Muscle of leg (tissue), 11 donors: ENCODE measurements around the gene NKAIN2. TPM values are rescaled to one million over a fixed set of nuclear protein-coding genes. Genes with fewer than 3 reads are reported as not detected.
A peak's percentile ranks its signal among the peaks of the same experiment; 100 is the strongest.

Experiments
- DNase-seq: peaks from one replicate; pipeline ENCODE4 v3.0.0; 2013
- H3K27ac ChIP-seq: one replicate; pipeline ENCODE4 v1.5.1; 2013; ENCODE audit warnings: mild to moderate bottlenecking, low read length, control low read depth
- H3K27me3 ChIP-seq: one replicate; pipeline ENCODE4 v1.6.1; 2013; ENCODE audit warnings: low read length; ENCODE audit not compliant: control insufficient read depth, insufficient read depth
- H3K36me3 ChIP-seq: one replicate; pipeline ENCODE4 v1.6.1; 2013; ENCODE audit warnings: low read length; ENCODE audit not compliant: control insufficient read depth, insufficient read depth
- H3K4me1 ChIP-seq: one replicate; pipeline ENCODE4 v1.6.1; 2013; ENCODE audit warnings: low read length; ENCODE audit not compliant: control insufficient read depth, insufficient read depth
- H3K4me3 ChIP-seq: one replicate; pipeline ENCODE4 v1.5.1; 2013; ENCODE audit warnings: low read length, control low read depth
- H3K9me3 ChIP-seq: replicated peaks from 2 replicates; pipeline ENCODE4 v1.6.1; 2013; ENCODE audit warnings: low read depth, low read length; ENCODE audit not compliant: control insufficient read depth
- WGBS: methylation state at CpG from one replicate; pipeline ENCODE4 v1.1.5; 2013; ENCODE audit warnings: missing lambda C conversion rate; ENCODE audit not compliant: insufficient coverage; 5-methylcytosine and 5-hydroxymethylcytosine counted together
- polyA plus RNA-seq, 8 donors: library from polyadenylated mRNA; unstranded; fragments of 120-200 nt; gene quantifications; one replicate each; pipeline versions ENCODE4 v1.2.1 to v1.2.3, GENCODE V29; 2013; ENCODE audit warnings: inconsistent platforms in 1 of 8, low replicate concordance in 1 of 8; ENCODE audit not compliant: insufficient read length in 8 of 8, insufficient read depth in 1 of 8
- total RNA-seq: library from RNA; stranded (reverse); fragments of 120-200 nt; gene quantifications from one replicate; pipeline ENCODE4 v1.2.4, GENCODE V29; 2013

Gene NKAIN2
- total and polyA plus RNA-seq, 9 donors, result 2.5 to 10.1 (median 7.9) TPM

DNA sequence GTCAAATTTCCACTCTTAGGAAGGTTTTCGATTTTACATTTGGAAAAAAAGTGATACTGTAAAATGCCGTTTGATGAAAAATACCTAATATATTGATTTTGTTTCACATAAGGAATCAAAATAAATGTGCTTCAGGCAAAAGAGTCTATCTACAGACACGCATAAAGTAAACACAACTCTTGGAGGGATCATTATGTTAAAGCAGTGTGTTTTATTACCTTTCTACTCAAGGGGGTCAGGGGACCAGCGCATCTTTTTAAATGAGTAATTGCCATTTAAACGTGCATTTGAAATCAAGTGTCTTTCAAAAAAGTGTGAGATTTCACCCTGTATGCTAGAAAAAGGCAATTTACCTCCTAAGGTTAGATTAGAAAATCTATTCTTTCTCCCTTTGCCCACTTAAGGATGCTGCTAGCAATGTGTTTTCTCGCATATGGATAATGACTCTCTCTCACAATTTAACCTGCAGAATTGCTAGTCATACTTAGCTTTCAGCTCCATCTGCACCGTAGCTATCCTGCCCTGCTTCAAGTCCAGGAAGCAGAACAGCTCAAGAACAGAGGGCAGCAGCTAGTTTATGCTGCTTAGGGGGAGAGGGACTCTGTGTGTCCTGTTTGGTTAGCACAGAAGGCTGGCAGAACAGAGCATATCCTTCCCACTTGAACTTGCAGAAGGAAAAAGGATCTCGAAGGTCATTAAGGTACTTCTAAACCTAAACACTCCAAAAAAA, 35.0 kb downstream of the NKAIN2 start:
- WGBS, result no CpG with 5 or more reads among the region's 8 CpGs
- no peak for DNase-seq

DNA sequence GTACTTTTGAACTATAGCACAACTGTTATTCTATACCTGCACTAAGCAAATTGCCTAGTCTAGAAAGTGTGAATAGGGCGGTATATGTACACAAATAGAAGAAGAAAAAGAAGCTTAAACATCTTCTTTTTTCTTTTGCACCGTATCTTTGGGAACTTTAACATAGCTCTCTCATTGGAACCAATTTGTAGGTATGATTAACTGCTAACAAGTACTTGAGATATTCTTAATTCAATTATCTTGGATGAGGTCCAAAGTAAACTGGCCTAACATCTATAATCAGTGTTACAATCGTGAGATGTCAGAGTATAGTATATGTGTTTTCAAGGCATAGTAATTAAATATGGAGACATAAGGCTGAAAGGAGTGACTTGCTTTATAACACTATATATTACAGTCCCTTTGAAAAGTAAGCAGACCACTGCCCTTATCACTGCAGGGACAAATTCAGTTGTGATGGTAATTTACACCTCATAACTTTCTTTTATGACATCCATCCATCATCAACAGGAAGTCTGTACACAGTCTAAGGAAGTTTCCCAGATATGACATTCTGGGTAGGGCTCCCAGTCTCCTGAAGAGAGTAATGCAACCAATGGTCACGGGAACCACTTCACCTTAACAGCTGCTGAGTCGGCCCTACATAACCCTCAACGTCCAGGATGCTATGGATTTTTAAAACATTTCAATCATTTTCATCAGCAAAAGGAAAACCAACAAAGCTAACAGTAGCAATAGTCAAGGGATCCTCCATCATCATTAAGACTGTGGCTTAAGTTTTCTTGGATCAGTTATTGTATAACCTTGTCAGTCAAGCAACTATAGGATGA, 37.6 kb downstream of the NKAIN2 start:
- 33% methylated on average over 2 of the region's 6 CpGs for WGBS
- Histone ChIP-seq H3K9me3 (no peaks in the 10 kb centered on the region), H3K4me1 (no peaks in the 10 kb centered on the region), H3K27ac (no peak overlapping the region), H3K36me3 (no peaks in the 10 kb centered on the region), H3K4me3 (no peak overlapping the region), H3K27me3 (no peaks in the 10 kb centered on the region)
- no peak for DNase-seq

More for the DNA sequence above, 35.0 kb downstream of the NKAIN2 start:
- H3K27me3 ChIP-seq, result no peaks in the 10 kb centered on the region
- no peaks in the 10 kb centered on the region for H3K9me3 ChIP-seq
- no peaks in the 10 kb centered on the region for H3K36me3 ChIP-seq
- no peak overlapping the region for H3K27ac ChIP-seq
- no peaks in the 10 kb centered on the region for H3K4me1 ChIP-seq
- H3K4me3 ChIP-seq, result no peak overlapping the region

DNA sequence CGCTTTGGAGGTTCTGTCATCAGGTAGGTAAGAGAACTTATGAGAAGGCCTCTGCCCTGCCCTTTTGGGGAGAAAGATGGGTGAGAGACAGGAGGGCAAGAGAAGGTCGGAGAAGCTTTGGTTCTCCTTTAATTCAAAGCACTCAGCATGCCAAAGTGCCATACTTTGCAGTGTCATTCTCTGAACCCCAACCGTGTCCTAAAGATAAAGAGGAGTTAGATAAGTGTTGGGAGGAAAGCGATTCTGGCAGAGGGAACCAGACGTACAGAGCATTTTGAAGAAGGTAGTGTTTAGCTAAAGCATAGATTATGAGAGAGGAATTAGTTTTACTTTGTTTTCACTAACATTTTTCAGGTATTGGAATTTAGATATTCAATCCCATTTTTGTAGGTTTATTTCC, 40.3 kb downstream of the NKAIN2 start:
- Histone ChIP-seq H3K36me3 (no peaks in the 10 kb centered on the region), H3K27me3 (no peaks in the 10 kb centered on the region), H3K4me3 (no peak overlapping the region), H3K4me1 (no peaks in the 10 kb centered on the region), H3K9me3 (no peaks in the 10 kb centered on the region), H3K27ac (no peak overlapping the region)
- DNase-seq, result no peak
- WGBS, result 80% methylated on average over 3 of the region's 5 CpGs

DNA sequence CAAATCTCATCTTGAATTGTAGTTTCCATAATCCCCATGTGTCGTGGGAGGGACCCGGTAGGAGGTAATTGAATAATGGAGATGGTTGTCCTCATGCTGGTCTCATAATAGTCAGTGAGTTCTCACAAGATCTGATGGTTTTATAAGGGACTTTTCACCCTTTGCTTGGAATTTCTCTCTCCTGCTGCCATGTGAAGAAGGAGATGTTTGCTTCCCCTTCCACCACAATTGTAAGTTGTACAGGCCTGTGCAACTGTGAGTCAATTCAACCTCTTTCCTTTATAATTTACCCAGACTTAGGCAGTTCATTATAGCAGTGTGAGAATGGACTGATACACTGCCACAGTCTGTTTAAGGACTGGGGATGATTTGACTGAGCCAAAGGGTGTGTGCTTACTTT, 44.7 kb downstream of the NKAIN2 start:
- no CpG with 5 or more reads among the region's 2 CpGs for WGBS
- no peak overlapping the region for H3K4me3 ChIP-seq
- no peaks in the 10 kb centered on the region for H3K4me1 ChIP-seq

DNA sequence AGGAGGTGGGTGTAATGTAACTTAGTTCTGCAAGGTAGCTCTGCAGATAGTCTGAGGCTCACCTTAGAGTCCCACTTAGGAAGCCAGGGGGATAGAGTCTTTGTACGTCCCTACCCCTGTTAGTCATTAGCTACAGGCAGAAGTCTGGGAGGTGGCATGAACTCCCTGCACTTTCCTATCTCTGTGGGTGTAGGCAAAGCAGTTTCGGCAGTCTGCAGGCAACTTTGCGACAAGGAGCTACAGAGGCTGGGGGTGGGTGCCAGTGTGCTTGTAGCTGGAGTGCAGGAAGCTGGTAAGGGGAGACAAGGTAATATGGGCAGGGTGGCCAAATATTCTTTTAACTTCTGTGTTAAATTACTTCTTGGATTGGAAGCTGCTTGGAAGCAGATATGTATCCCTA, 45.7 kb downstream of the NKAIN2 start:
- Histone ChIP-seq H3K4me1 (no peaks in the 10 kb centered on the region), H3K36me3 (no peaks in the 10 kb centered on the region), H3K4me3 (no peak overlapping the region), H3K9me3 (no peaks in the 10 kb centered on the region), H3K27me3 (no peaks in the 10 kb centered on the region), H3K27ac (no peak overlapping the region)
- WGBS, result 60% methylated on average over 1 of the region's 3 CpGs
- no peak for DNase-seq

More for the DNA sequence above, 44.7 kb downstream of the NKAIN2 start:
- no peaks in the 10 kb centered on the region for H3K27me3 ChIP-seq
- no peaks in the 10 kb centered on the region for H3K36me3 ChIP-seq
- no peak for DNase-seq
- H3K9me3 ChIP-seq, result no peaks in the 10 kb centered on the region
- H3K27ac ChIP-seq, result no peak overlapping the region

DNA sequence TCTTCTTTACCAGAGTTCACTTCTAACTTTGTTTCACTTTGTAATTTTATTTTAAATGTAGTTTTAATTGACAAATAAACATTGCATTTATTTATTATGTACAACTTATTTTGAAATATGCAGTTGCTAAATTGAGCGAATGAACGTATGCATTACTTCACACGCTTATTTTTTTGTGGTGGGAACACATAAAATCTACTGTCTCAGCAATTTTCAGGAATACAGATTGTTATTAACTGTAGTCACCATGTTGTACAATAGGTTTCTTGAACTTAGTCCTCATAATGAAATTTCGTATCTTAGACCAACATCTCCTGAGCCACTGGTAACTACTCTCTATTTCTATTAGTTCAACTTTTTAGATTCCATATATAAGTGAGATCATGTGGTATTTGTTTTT, 46.9 kb downstream of the NKAIN2 start:
- WGBS, result no CpG with 5 or more reads among the region's 4 CpGs
- no peaks in the 10 kb centered on the region for H3K36me3 ChIP-seq
- DNase-seq, result no peak

DNA sequence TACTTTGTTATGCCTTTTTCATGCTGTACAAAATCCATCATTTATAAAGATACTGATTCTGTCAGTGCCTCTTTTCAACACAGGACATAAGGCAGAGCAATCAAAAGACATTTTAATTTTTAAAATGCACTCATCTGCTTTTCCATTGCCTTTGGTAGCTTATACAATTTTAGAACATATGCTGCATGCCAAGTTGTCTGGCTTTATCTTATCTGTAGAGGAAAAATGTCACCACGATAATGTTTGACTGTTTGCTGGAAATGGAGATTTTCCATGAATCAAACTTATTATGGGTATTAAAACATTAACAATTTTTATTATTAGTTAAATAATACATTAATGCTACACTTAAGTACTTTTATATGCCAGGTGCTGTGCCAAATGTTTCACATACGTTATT, 50.5 kb downstream of the NKAIN2 start:
- DNase-seq, result no peak
- no peak overlapping the region for H3K4me3 ChIP-seq
- H3K4me1 ChIP-seq, result no peaks in the 10 kb centered on the region
- WGBS, result no CpG with 5 or more reads among the region's 2 CpGs
- no peaks in the 10 kb centered on the region for H3K9me3 ChIP-seq
- H3K27me3 ChIP-seq, result no peaks in the 10 kb centered on the region
- H3K27ac ChIP-seq, result no peak overlapping the region
- no peaks in the 10 kb centered on the region for H3K36me3 ChIP-seq

More for the DNA sequence above, 46.9 kb downstream of the NKAIN2 start:
- Histone ChIP-seq H3K4me1 (no peaks in the 10 kb centered on the region), H3K27ac (no peak overlapping the region), H3K27me3 (no peaks in the 10 kb centered on the region), H3K4me3 (no peak overlapping the region), H3K9me3 (no peaks in the 10 kb centered on the region)

DNA sequence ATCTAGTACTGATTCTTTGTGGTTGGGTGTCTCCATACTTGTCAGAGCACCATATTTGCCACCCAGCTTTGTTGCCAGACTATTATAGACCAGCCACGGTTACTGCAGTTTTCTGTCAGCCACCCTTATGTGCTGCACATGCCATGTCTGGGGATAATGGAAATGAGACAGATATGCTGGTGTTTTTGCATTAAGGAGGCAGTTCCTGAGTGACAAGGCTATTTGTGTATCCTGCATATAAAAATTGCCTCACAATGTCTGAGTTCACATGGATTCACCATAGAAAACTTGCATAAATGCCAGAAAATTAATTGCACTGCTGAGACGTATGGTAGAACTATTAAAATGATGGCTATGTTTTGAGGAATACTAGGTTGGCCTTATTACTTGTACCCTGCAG, 51.8 kb downstream of the NKAIN2 start:
- no peak for DNase-seq
- H3K36me3 ChIP-seq, result no peaks in the 10 kb centered on the region
- no peak overlapping the region for H3K27ac ChIP-seq
- H3K27me3 ChIP-seq, result no peaks in the 10 kb centered on the region
- WGBS, result no CpG with 5 or more reads among the region's 2 CpGs
- H3K9me3 ChIP-seq, result no peaks in the 10 kb centered on the region
- no peaks in the 10 kb centered on the region for H3K4me1 ChIP-seq
- no peak overlapping the region for H3K4me3 ChIP-seq

DNA sequence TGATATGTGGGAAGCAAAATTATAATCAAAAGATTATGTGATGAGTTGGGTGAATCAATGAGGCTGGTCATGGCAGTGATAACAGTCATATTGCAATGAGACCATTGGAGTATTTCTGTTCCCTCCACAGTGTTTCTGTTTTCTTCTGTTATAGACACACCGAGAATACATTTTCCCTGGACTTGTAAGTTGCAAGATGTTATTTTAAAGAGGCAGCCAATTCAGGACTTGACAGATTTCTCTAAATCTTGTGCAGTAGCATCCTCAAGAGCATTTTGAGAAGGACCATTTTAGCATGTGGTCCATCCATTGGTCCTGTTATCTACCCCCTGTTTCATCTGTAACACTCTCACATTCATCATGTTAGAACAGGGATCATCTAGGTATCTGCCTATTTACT, 55.6 kb downstream of the NKAIN2 start:
- no peaks in the 10 kb centered on the region for H3K27me3 ChIP-seq
- H3K36me3 ChIP-seq, result no peaks in the 10 kb centered on the region
- WGBS, result no CpG with 5 or more reads among the region's 1 CpG
- no peaks in the 10 kb centered on the region for H3K9me3 ChIP-seq
- H3K27ac ChIP-seq, result no peak overlapping the region
- H3K4me3 ChIP-seq, result no peak overlapping the region
- H3K4me1 ChIP-seq, result no peaks in the 10 kb centered on the region
- no peak for DNase-seq

DNA sequence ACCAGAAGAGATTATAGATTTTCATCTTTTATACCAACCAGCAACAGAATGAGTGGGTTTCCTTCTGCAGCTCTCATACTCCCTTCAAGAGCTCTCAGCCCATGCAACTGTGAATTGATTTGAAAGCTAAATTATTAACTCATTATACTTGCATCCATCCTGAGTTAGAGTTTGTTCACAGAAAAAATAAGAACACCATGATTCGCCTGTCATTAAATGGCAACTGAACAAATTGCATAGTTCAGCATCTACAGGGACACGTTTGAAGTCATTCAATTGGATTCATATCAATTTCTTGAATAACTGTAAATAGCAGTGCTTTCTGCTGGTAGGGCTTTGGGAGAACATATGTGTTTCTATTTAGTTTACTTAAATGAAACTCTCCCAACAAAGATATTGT, 65.7 kb downstream of the NKAIN2 start:
- Histone ChIP-seq H3K9me3 (peaks cover 3% of the 10 kb centered on the region), H3K4me1 (no peaks in the 10 kb centered on the region), H3K27ac (no peak overlapping the region), H3K36me3 (no peaks in the 10 kb centered on the region), H3K4me3 (no peak overlapping the region), H3K27me3 (no peaks in the 10 kb centered on the region)
- DNase-seq, result peak; percentile 68
- no CpG with 5 or more reads among the region's 2 CpGs for WGBS
